Stimulated activated CD8-positive, alpha-beta memory T cell treated with anti-CD3 and anti-CD28 coated beads, Interleukin-12 subunit alpha, Interleukin-12 subunit beta, amount 100 ng/mL, for 4 hours (primary cell): Measurements from ENCODE around the gene RUSF1.
A peak's percentile ranks its signal among the peaks of the same experiment; 100 is the strongest.

Experiments
- DNase-seq: peaks from one replicate; pipeline ENCODE4 v3.0.0-alpha.2; 2020; ENCODE audit warnings: low read depth

Gene RUSF1

GRCh38 chr16:31471241-31471874, 36.8 kb downstream of the RUSF1 start:
- no peak for DNase-seq

GRCh38 chr16:31470615-31471014, 37.6 kb downstream of the RUSF1 start:
- no peak for DNase-seq

GRCh38 chr16:31467858-31468257, 40.3 kb downstream of the RUSF1 start:
- no peak for DNase-seq

GRCh38 chr16:31467151-31467773, 40.9 kb downstream of the RUSF1 start:
- no peak for DNase-seq

GRCh38 chr16:31466381-31466841, 41.8 kb downstream of the RUSF1 start:
- DNase-seq, result no peak

GRCh38 chr16:31465788-31466370, 42.3 kb downstream of the RUSF1 start:
- no peak for DNase-seq

- DNase-seq, result no peak
Observed at GRCh38 chr16:31464781-31465260, 43.4 kb downstream of the RUSF1 start.

- DNase-seq, result no peak
Observed at GRCh38 chr16:31464348-31464769, 43.8 kb downstream of the RUSF1 start.

- no peak for DNase-seq
Observed at GRCh38 chr16:31461921-31462804, 46.0 kb downstream of the RUSF1 start.

GRCh38 chr16:31461201-31461920, 46.8 kb downstream of the RUSF1 start:
- DNase-seq, result no peak

- no peak for DNase-seq
Observed at GRCh38 chr16:31460582-31461002, 47.6 kb downstream of the RUSF1 start.

- DNase-seq, result peak; percentile 100
Observed at GRCh38 chr16:31459687-31460581, 48.3 kb downstream of the RUSF1 start.

GRCh38 chr16:31458844-31459686, 49.1 kb downstream of the RUSF1 start, which contains the start of gene ARMC5:
ARMC5 (plus strand) TSS chr16:31459501; CDS start chr16:31459525, 24 bp downstream.
- peak; percentile 93 for DNase-seq

- peak; percentile 37 for DNase-seq
Observed at GRCh38 chr16:31458073-31458843, 49.9 kb downstream of the RUSF1 start.

- DNase-seq, result no peak
Observed at GRCh38 chr16:31456988-31457360, 51.2 kb downstream of the RUSF1 start.

GRCh38 chr16:31455601-31456314, 52.4 kb downstream of the RUSF1 start:
- DNase-seq, result no peak

- no peak for DNase-seq
Observed at GRCh38 chr16:31453255-31454204, 54.7 kb downstream of the RUSF1 start.
